HG03571 (cell line): ENCODE measurements around the gene SELPLG.
"Not testable (repeated sequence)": the region's sequence is repeated elsewhere in the genome, so short reads cannot be mapped to it uniquely, and the experiment has no call there.

ENCODE experiments used
- ATAC-seq: cut with Tn5 transposase; IDR thresholded peaks from one replicate; pipeline ENCODE4 v1.9.1; 2021; ENCODE audit not compliant: unreplicated experiment

Gene SELPLG

DNA sequence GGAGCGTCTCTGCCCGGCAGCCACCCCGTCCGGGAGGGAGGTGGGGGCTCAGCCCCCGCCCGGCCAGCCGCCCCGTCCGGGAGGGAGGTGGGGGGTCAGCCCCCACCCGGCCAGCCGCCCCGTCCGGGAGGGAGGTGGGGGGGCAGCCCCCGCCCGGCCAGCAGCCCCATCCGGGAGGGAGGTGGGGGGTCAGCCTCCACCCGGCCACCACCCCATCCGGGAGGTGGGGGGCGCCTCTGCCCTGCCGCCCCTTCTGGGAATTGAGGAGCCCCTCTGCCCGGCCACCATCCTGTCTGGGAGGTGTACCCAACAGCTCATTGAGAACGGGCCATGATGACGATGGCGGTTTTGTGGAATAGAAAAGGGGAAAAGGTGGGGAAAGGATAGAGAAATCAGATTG lies 22.6 kb upstream of the SELPLG start:
- ATAC-seq, result not testable (repeated sequence)

DNA sequence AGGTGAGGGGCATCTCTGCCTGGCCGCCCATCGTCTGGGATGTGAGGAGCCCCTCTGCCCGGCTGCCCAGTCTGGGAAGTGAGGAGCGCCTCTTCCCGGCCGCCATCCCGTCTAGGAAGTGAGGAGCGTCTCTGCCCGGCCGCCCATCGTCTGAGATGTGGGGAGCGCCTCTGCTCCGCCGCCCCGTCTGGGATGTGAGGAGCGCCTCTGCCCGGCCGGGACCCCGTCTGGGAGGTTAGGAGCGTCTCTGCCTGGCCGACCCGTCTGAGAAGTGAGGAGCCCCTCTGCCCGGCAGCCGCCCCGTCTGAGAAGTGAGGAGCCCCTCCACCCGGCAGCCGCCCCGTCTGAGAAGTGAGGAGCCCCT lies 22.1 kb upstream of the SELPLG start:
- ATAC-seq, result not testable (repeated sequence)

DNA sequence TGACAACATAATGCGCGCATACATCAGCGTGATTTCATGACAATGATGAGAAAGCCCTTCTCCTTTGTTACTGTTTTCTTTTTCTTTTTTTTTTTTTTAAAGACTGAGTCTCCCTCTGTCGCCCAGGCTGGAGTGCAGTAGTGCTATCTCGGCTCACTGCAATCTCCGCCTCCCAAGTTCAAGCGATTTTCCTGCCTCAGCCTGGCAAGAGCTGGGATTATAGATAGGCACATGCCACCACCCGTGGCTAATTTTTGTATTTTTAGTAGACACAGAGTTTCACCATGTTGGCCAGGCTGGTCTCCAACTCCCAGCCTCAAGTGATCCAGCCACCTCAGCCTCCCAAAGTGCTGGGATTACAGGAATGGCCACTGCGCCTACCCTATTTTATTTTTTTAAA lies 20.9 kb upstream of the SELPLG start:
- ATAC-seq, result not testable (repeated sequence)

DNA sequence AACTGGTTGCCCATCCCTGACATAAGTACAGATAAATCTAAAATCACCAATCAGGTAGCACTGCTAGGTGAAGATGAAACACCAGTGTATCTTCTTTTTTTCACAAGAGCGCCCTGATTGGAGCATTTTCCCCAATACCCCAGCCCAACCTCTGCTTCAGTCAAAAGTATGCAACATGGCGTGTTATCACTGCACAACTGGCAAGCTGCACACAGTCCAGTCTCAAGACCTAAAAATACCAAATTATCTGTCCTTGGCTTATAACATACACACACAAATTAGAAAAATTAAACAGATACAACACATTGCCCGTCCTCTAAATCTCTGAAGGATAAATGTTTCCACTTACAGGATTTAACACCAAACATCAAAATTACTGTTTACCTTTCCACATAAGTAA lies 20.2 kb upstream of the SELPLG start:
- no peak for ATAC-seq

DNA sequence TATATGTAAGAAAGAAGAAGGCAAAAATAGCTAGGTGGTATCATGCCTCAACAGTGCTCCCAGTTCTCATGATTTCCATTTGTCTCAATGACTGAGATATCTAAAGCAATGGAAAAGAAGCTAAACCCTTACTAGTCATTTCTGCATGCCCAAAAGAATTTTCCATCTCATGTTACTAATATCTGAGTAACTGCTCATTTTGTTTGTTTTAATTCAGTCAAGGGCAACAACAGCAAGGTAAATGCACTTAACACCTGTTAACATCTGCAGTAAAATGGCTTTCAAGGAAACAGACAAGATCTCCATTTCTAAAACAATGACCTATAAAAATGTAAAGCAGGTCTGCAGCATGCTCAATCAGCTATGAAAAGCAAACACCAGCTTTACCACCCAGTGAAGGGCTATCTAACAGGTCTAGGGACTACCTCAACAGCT lies 19.4 kb upstream of the SELPLG start:
- no peak for ATAC-seq

DNA sequence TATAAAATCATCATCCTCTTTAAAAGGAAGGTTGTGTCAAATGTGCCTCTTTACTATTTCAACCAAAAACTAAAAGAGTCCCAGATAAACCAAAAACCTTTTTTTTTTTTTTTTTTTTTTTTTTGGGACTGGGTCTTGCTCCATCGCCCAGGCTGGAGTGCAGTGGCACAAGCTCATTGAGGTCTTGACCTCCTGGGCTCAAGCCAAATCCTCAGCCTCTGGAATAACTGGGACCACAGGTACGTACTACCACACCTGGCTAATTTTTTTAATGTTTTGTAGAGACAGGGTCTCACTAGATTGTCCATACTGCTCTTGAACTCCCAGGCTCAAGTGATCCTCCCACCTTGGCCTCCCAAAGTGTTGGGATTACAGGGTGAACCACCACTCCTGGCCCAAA lies 16.4 kb upstream of the SELPLG start:
- no peak for ATAC-seq

DNA sequence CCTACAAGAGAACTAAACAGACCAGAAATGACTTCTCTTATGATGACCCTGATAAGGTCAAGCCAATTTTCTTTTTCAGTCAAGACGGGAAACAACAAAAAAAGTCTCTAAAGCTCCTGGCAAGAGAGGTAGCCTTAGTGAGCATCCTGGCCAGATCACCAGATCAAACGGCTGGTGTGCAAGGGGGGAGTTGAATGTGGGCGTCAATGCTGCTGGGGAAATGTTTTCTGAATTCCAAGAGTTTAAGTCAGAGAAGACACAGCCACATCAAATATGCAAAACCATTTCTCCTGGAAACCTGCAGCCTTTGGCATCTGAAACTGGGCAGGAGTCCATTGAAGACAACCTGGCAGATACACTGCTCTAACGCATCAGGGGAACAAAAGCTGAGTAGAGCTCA lies 16.0 kb upstream of the SELPLG start:
- ATAC-seq, result no peak

DNA sequence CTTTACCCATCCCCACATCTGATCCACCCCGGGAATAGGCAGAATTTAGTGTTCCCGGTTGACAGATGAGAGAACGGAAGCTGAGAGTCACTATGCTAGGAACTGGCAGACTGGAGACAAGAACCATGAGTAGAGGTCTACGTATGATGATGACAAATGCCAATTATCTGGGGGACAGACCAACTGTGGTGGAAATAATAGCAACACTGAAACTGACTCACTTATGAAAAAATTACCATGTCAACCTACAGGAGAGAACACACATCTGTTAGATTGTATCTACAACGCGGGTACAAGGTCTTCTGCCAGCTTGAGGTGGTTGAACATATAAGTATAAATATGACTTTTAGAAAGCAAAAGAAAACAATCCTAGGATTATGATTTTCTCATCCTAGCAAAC lies 15.4 kb upstream of the SELPLG start:
- no peak for ATAC-seq

DNA sequence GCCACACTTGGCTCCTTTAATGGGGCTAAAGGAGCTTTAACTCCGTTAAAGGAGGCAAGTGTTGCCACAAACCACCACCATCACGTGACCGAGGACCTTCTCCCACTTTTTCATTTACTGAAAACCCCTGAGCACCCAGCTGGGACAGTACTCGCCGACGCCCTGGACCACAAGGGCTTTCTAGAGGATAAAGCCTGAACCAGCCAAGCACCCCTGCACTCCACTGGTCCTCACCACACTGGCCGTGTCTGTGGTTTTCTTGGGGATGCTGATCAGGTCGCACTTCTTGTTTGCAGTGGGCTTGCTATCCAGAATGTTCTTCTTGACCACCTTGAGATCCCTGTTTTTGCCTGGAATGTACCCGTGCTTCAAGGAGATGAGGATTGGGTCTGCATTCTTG lies 14.7 kb upstream of the SELPLG start:
- ATAC-seq, result no peak

DNA sequence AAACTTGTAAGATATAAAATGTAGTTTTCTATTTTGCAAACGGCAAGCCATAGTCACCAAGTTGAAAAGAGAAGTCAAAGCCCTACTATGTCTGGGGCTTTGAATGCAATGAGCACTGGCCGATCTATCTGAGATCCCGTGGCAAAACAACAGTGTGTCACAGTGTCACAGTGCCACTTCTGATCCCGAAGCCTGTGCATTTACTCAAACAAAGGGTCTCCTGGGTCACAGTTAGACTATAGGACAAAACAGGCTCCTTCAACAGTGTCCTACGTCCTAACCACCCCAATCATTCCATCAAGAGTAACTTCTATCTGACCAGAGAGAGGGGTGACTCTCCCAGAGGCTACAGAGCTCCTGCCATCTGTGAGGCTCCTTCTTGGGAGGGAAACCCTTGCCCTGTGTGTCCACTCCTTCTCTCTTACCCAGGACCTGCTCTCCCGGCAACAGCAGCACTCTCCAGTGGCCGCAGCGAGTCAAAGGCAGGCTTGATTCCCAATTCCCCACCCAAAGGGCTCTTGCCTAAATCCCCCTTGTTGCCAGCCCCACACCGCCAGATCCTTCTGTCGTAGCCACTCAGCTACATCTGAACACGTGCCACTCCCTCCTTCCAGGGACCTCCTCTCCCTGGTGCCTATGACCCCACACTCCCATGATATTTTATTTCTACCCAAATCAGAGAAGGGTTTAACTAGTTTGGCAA lies 14.0 kb upstream of the SELPLG start:
- no peak for ATAC-seq

DNA sequence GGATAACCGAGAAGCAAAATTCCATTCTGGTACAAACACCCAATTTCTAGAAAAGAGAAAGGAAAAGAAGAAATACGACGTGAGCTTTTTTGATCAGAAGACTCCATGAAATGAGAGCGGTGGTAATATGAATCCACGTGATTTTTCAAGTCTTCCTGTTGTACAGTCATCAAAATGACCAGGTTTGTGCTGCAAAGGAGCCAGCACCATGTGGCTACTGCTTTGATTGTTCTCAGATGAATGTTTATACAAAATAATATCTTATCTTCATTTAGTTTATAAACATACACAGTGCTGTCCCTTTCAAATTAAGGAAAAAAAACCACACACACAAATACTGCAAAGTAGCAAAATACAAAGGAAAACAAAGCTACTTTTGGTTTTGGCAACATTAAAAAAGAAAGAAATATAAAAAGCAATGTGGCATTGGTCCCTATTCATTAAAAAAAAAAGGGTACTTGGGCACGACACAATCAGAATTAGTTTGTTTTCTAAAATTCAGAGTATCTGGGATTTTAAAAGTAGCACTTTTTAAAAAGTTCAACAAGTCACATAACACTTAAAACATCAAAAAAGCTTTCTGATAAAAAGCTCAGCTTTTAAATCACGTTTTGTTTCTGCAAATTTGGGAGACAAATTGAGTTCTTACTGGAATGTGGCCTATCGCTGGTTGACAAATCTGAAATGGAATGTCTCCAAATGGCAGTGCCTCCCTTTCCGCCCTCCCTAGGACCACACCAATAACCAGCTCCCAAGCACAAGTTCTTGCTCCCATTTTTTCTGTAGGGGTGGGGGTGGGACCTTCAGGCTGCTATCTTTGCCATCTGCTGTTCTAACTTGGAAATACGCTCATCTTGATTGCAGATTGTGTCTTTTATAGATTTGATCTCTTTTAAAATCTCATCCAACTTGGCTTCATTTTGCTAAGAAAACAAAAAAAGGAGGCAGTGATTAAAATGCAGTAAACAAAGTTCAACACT lies 13.2 kb upstream of the SELPLG start:
- ATAC-seq, result no peak

DNA sequence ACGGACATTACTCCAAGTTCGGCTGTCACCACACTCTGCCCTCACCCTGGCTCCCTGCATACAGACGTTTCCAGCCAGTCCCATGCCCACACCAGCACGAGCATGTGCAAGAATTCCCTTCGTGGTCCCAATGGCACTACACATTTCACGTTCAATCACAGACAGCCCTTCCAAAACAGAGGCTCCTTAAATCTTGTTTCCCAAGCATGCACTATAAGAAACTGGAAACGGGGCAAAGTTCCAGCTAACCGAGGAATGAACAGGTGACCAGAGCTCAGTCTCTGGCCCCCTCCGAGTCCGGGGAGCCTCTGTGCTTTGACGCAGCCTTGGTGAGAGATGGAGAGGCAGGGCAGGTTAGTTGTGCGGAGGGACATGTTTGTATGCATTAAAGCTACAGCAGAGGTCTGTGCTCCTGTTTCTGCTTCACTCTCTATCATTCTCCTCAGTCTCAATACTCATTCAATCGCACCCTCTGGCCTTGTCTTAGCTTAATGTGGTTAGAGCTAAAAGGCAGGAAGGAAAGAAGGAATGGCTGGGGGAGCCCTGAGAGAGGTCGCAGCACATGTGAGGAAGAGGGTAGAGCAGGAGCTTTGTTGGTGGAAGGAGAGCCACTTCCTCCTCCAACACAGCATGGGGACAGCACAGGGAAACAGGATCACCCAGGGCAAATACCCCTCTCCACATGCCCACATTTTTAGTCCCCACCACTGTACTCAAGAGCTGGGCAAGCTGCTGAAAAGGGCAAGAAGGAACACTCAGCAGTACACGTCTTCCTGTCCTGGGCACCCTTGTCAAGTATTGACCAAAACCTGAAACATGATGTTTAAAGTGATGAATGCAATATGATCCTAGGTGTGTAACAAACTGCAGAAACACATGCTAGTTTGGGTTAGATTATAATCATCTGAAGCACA lies 12.2 kb upstream of the SELPLG start:
- no peak for ATAC-seq

DNA sequence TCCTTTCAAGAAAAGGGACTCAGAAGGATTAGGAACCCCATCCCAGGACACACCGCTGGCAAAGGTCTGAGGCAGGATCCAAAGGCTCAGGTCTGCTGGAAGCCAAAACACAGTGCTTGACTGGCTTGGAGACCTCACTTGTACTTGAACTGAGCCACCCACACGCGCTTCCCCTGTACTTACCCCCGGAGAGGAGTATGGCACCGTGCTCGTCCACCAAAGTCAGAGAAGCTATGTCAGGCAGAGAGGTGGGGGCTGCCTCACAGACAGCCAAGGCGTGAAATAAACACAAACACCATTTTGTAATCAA lies 11.1 kb upstream of the SELPLG start:
- ATAC-seq, result no peak

DNA sequence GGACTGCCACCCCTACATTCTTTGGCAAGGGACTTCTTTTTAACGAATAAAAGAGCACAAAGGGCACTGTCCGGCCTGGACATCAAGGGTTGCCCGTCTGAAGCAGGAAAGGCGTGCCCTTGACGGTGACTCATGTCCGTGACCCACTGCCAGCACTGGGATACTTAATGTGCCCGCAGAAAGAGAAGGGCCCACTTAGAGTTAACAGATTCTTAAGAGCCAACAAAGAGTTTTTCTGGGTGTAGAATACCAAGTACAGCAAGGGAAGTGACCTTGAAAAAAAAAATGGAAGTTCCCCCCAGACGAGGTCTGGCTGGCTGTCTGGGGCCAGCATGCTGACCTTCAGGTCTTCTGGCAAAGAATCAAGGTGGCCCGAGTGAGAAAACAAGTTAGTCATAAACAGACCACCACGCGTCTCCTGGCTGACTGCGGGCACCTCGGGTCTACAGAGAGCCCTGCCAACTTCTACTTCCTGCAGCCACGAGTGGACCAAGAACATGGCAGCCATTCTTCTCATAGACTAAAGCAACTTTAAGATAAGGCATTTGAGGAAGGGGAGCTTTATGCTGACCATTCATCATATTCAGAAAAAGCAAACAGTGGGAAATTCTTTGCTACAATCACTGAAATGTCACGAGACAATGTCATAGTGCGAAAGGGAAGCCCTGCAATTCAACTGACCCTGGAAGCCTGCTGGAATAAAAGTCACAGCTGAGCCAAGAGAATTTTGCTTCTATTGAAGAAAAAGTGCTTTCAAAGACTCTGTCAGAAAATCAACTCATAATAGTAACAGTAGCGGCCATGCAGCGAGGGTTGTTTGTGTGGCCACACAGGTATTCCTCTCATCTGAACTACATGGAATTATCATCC lies 10.5 kb upstream of the SELPLG start:
- no peak for ATAC-seq

DNA sequence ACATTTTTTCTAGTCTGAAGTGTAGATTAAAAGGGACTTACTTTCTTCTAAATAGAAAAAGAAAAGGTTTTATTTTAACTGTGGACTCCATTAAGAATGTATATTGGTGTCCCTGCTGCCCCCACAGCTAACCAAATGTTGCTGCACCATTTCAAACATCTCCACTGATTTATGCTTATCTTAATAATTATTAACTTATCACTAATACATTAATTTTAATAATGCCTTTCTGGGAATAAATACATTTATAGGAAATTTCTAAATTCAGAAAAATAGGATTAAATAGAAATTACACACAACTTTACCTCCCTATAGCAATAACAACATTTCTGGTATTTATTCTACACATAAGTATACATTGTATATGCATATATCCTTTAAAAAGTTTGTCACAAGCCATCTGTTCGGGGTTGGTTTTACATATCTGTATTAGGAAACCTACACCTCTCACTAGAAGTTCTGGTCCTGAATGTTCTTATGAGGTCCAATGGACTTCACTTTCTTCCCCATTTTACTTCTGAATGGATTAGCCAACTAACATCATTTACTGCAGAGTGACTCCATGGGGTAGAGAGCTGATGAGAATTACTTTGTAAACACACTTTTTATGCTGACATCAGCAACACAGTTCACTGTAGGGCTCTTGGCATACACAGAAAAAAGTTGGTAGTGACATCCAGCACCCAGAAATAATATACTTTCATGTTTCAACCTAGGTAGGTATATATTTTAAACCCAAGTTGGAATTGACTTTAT lies 9.4 kb upstream of the SELPLG start:
- no peak for ATAC-seq

DNA sequence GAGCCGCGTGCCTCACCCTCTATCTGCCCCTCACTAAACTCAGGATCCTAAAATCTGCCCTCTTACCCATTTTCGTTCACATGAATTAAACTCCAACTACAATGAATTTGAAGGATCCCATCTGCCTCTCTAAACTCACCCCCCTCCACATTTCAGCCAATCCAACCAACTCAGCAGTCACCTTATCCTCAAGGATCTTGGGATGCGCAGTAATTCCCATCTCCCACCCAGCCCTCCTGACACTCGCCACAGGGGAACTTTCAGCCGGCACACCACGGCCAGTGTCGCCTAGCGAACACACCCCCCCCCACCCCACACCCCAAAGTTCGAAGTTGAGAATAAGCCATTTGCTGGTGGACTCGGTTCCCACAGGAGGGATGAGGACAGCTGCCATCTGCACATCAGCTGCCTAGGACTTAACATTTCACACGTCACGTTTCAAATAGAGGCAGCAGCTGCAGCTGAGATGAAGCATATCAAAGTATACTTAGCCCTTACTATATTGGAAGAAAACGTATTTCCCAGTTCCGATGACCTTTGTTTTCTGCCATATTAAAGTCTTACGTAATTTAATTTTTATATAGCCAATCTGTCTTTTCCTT lies 8.7 kb upstream of the SELPLG start:
- no peak for ATAC-seq

DNA sequence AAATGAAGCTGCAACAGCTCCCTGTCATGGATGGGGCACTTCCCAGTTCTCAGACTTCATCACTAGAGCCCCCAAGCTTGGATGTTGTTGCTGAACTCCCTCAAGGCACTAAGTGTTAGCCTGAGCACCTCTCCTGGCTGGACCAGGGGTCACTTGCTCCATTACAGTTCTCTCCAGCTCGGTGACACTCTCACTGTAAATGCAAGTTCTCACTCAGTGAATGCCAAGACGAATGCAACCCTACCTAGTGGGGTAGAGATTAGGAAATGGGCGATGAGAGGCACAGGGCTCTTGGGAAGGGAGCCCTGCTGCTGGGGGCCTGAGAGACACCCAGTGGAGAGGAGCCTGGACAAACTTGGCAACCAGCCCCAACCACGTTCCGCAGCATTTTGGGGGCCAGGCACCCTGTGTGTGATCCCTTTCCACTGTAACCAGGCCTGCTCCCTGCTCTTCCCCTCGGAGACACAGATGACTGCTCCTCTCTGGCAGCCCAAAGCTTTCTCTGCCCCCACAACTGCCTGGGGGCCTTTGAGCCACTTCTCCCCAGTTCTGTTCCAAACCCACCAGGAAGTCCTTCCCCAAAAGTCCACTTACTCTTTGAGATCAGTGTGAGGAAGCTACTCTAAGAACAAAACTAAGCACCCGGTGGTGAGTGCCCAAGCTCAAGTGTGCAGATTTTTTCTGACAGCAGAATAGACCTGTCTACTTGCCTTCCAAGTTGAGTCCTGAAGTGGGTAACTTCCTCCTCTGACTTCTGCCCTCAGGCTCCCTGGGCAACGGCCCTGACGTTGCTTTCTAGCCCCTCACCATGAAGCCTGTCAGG lies 8.0 kb upstream of the SELPLG start:
- ATAC-seq, result no peak

DNA sequence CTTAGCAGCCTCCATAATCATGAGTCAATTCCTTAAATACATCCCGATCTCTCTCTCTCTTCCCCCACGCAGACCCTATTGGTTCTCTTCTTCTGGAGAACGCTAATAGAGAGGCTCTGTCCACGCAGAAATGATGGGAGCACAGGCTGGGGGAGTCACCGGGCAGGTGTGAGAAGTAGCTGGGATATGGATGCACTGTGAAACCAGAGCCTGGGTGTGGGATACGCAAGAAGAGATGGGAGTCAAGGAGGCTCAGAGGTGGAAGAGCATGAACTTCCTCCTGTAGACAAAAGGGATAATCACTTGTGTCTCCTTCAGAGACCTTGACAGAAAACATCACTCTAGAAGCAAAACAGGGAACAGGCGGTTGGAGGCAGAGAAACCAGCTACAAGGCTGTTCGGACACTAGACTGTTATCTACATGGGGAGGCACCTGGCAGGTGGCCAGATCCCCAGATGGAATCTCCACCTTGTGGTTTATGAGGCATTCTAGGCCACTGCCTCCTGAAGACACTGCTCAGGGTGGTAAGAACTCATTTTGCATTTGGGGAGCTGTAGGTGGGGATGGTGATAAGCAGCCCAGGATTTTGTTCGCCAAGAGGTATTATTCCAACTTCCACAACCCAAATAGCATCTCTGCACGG lies 7.2 kb upstream of the SELPLG start:
- ATAC-seq, result no peak
